Activated naive CD4-positive, alpha-beta T cell treated with anti-CD3 and anti-CD28 coated beads, Interleukin-2, amount 50 U/mL, for 72 hours (primary cell): ENCODE measurements around the gene FOXS1. TPM values are rescaled to one million over a fixed set of nuclear protein-coding genes. Genes with fewer than 3 reads are reported as not detected.

ENCODE experiments used
- ATAC-seq, 2 donors: fragments of 150-1000 bp; cut with Tn5 transposase; 2 replicates each; pipeline ENCODE4 v1.10.0; 2021; ENCODE audit warnings: mild to moderate bottlenecking in 2 of 2, moderate library complexity in 2 of 2
- DNase-seq, 2 donors: peaks; one replicate each; pipeline ENCODE4 v3.0.0; 2021 to 2022; ENCODE audit warnings: low spot score in 2 of 2
- H3K27ac Mint-ChIP-seq, 2 donors: one replicate each; pipeline ENCODE4 v1.8.0; 2022; ENCODE audit warnings: mild to moderate bottlenecking in 2 of 2, mixed read lengths in 2 of 2
- H3K36me3 Mint-ChIP-seq, 2 donors: one replicate each; pipeline ENCODE4 v1.8.0; 2022; ENCODE audit warnings: mixed read lengths in 2 of 2
- H3K9me3 Mint-ChIP-seq, 2 donors: one replicate each; pipeline ENCODE4 v1.8.0; 2022; ENCODE audit warnings: mixed read lengths in 2 of 2
- total RNA-seq, 2 donors: library from RNA; stranded (reverse); gene quantifications; one replicate each; pipeline ENCODE4 v1.2.3, GENCODE V29; 2022

Gene FOXS1
- total RNA-seq, 2 donors from 2014 or later = not detected

DNA sequence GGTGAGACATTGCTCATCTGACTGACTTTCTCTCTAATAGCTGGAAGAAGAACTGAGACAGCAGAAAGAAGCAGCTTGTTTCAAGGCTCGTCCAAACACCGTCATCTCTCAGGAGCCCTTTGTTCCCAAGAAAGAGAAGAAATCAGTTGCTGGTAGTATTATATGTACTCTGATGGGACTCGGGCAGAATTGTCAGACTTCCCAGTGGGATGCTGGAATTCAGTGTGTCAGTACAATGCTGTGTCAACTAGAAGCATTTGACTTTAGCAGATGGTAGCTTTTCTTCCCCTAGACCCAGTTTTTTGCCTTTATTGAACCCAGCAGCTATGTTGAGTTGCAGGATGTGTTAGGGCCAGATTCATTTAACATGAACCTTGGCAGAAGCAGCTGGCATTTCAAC is 48.0 kb downstream of the FOXS1 start:
- H3K9me3 Mint-ChIP-seq = no peaks in the 10 kb centered on the region
- no peak overlapping the region for H3K27ac Mint-ChIP-seq
- no peak for DNase-seq
- peaks cover 24 to 40% of the 10 kb centered on the region in 2 donors for H3K36me3 Mint-ChIP-seq
- ATAC-seq = no peak

Other genes with a start within 250 kb of the FOXS1 start
- 10 to 100 TPM in 1 of 2 donors, 1 to 10 TPM in 1; 1.4 to 19.4 TPM for gene ID1, start 240.3 kb downstream of the FOXS1 start, total RNA-seq
- not detected for gene COX4I2, start 207.7 kb downstream of the FOXS1 start, total RNA-seq
- gene BCL2L1, start 122.7 kb downstream of the FOXS1 start, total RNA-seq = 100 to 1,000 TPM in 1 of 2 donors, 10 to 100 TPM in 1; 86.6 to 143 TPM
- 100 to 1,000 TPM; 123 to 215 TPM for gene TPX2, start 106.3 kb downstream of the FOXS1 start, total RNA-seq
- gene MYLK2, start 26.2 kb downstream of the FOXS1 start, total RNA-seq = under 1 TPM; 0.31 to 0.34 TPM
- gene DUSP15, start 24.9 kb upstream of the FOXS1 start, total RNA-seq = not detected
- gene TTLL9, start 25.0 kb upstream of the FOXS1 start, total RNA-seq = not detected
- 10 to 100 TPM; 13.1 to 20.6 TPM for gene PDRG1, start 106.4 kb upstream of the FOXS1 start, total RNA-seq
- gene XKR7, start 122.5 kb upstream of the FOXS1 start, total RNA-seq = under 1 TPM in 1 of 2 donors, not detected in 1; 0.09 TPM
- gene CCM2L, start 164.8 kb upstream of the FOXS1 start, total RNA-seq = not detected
- under 1 TPM in 1 of 2 donors, not detected in 1; 0.16 TPM for gene HCK, start 206.6 kb upstream of the FOXS1 start, total RNA-seq